Thyroid gland (tissue), 4 donors: ENCODE measurements around the gene TOMM40. TPM values are rescaled to one million over a fixed set of nuclear protein-coding genes. Genes with fewer than 3 reads are reported as not detected.
A peak's percentile ranks its signal among the peaks of the same experiment; 100 is the strongest.
"Not testable (repeated sequence)": the region's sequence is repeated elsewhere in the genome, so short reads cannot be mapped to it uniquely, and the experiment has no call there.

Source experiments
- DNase-seq, 2 donors: peaks; one replicate each; pipeline ENCODE4 v3.0.0-alpha.2; 2019
- H3K27ac ChIP-seq, 3 donors: fragments of 200-600 bp; sonication (generic); 1 replicate in 2 of 3; 2 replicates in 1 of 3; pipeline ENCODE4 v1.5.1; 2016 to 2019; ENCODE audit warnings: mild to moderate bottlenecking in 1 of 3, moderate library complexity in 1 of 3
- H3K27me3 ChIP-seq: fragments of 200-600 bp; sonication (generic); one replicate; pipeline ENCODE4 v1.5.1; 2019
- H3K36me3 ChIP-seq, 2 donors: fragments of 200-600 bp; sonication (generic); one replicate each; pipeline ENCODE4 v1.5.1; 2016 to 2019
- H3K4me1 ChIP-seq, 2 donors: fragments of 200-600 bp; sonication (generic); one replicate each; pipeline ENCODE4 v1.5.1; 2017 to 2019
- H3K4me3 ChIP-seq, 3 donors: fragments of 200-600 bp; sonication (generic); replicated peaks in 1 of 3; 1 replicate in 2 of 3; 2 replicates in 1 of 3; pipeline ENCODE4 v1.5.1; 2016; ENCODE audit warnings: mild to moderate bottlenecking in 1 of 3
- H3K9me3 ChIP-seq: fragments of 200-600 bp; sonication (generic); one replicate; pipeline ENCODE4 v1.5.1; 2017
- CTCF ChIP-seq, 6 experiments: fragments of 200-600 bp in 3 of 6; fragments of 450-650 bp in 3 of 6; sonication (generic) in 3 of 6; IDR thresholded peaks; one replicate each; pipeline ENCODE4 v1.5.1; 2016 to 2019; ENCODE audit warnings: antibody characterized with exemption in 6 of 6, mild to moderate bottlenecking in 2 of 6, inconsistent platforms in 1 of 6, moderate library complexity in 1 of 6
- POLR2A ChIP-seq, 2 donors: fragments of 450-650 bp; IDR thresholded peaks; one replicate each; pipeline ENCODE4 v1.6.1; 2017; ENCODE audit warnings: antibody characterized with exemption in 2 of 2, mild to moderate bottlenecking in 2 of 2, moderate library complexity in 1 of 2
- WGBS, 2 donors: methylation state at CpG; one replicate each; pipeline ENCODE4 v1.1.5; 2017; 5-methylcytosine and 5-hydroxymethylcytosine counted together
- intact Hi-C: fragments of 100-400 bp; cut with DNase I; formaldehyde crosslinking; loops from one replicate; pipeline ENCODE4 v1.15.1; 2023
- total RNA-seq, 4 donors: library from RNA; depleted of rRNA; stranded (reverse); fragments of >200 nt; gene quantifications; one replicate each; pipeline ENCODE4 v1.2.3, GENCODE V29; 2016

Gene TOMM40
- total RNA-seq, 4 donors from 2014 or later: 40.2 to 82.8 (median 58.3) TPM

DNA sequence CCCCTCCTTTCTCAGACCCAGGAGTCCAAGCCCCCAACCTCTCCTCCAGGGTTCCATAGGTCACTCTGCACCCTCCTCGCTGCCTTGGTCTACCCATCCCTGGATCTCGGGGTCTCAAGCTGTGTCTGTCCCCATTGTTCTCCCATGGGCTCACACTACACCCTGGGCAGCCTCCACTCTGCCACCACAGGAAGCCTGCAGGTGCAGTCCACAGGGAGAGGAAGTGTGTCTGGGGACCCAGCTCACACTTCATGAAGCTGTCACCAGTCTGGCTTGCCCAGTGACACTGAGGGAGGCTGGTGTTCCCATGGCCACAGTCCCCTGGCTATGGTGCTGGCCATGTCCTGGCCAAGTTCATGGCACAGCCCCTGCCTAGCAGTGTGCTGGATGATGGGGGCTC lies 39.6 kb upstream of the TOMM40 start:
- Histone ChIP-seq H3K27ac (no peak overlapping the region), H3K9me3 (no peaks in the 10 kb centered on the region), H3K4me3 (no peak overlapping the region), H3K4me1 (peaks cover 29 to 32% of the 10 kb centered on the region in 2 donors), H3K27me3 (no peaks in the 10 kb centered on the region), H3K36me3 (no peaks in the 10 kb centered on the region)
- intact Hi-C loops: no loop called here
- TF ChIP-seq CTCF (IDR thresholded peaks at IDR 0.05) (no peak), POLR2A (IDR thresholded peaks at IDR 0.05) (no peak)
- 56 to 81% methylated on average over 2 of the region's 2 CpGs for whole genome bisulfite sequencing, 2 donors
- peak in 1 of 2 donors; percentile 6 for DNase-seq

DNA sequence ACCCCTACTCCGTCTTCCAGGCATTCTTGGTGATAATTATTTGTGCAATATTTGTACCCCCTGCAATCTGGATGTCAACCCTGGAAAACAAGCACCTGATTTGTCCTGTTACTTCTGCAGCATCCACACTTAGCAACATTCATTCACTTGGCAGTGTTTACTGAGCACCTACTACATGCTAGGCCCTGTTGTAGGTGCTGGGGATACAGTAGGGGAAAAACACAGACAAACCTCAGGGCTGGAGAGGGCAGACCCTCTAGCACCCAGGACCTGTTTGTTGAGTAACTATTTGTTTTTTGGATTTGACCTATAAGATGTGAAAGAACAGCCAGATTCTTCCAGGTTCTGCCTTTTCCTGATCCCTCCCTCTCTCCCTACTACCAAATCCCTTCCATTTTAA lies 35.4 kb upstream of the TOMM40 start:
- intact Hi-C loops: no loop called here
- no peaks in the 10 kb centered on the region for H3K27me3 ChIP-seq

DNA sequence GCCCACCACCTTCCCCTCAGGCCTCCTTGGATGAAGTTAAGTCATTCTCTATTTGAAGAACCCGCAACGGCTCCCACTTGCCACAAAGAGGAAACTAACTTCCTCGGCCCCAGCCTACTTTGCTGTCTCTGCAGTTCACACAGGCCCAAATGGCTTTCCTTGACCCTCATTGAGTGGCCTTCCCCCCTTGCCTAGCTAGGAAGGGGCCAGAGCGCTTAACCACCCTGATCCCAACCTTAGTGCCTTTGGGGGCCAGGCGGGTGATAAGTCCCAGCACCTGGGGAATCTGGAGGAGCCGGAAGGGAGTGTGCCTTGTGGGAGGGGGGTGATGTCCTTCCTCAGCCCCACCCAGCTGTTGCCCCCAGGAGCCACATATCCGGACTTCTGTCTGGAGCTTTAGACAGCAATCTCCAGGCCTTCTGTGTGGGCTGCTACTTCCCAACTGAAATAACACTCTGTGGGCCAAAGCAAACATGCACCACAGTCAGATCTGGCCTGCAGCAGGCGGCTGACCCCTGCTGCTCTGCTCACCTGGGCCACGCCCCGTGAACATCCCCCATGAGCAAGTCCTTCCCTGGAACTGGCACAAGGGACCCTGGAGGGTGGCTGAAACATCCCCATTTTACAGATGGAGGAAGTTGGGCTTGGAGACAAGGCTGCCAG lies 34.5 kb upstream of the TOMM40 start:
- peak; percentile 55 to 56 for DNase-seq

More for the DNA sequence above, 35.4 kb upstream of the TOMM40 start:
- no peak for TF ChIP-seq POLR2A (IDR thresholded peaks at IDR 0.05)
- no peak for TF ChIP-seq CTCF (IDR thresholded peaks at IDR 0.05)
- H3K36me3 ChIP-seq: no peaks in the 10 kb centered on the region
- H3K4me3 ChIP-seq: no peak overlapping the region
- 95 to 96% methylated on average over 1 of the region's 1 CpG for WGBS, 2 donors
- DNase-seq: no peak
- peaks cover 12 to 16% of the 10 kb centered on the region in 2 donors for H3K4me1 ChIP-seq
- H3K9me3 ChIP-seq: no peaks in the 10 kb centered on the region
- peak overlapping the region in 1 of 3 donors; percentile 63 for H3K27ac ChIP-seq

GRCh38 chr19:44857837-44858236 lies 33.2 kb upstream of the TOMM40 start:
- no peaks in the 10 kb centered on the region for H3K36me3 ChIP-seq
- intact Hi-C loops: no loop called here

More for the DNA sequence above, 34.5 kb upstream of the TOMM40 start:
- no peak for TF ChIP-seq CTCF (IDR thresholded peaks at IDR 0.05)
- TF ChIP-seq POLR2A (IDR thresholded peaks at IDR 0.05): no peak
- Histone ChIP-seq H3K36me3 (no peaks in the 10 kb centered on the region), H3K27me3 (no peaks in the 10 kb centered on the region), H3K9me3 (no peaks in the 10 kb centered on the region), H3K4me1 (peaks cover 12 to 16% of the 10 kb centered on the region in 2 donors), H3K4me3 (no peak overlapping the region), H3K27ac (peak overlapping the region; percentile 36 to 63 (median 41))
- intact Hi-C loops: no loop called here
- 54 to 56% methylated on average over 9 to 10 of the region's 10 CpGs for WGBS, 2 donors

DNA sequence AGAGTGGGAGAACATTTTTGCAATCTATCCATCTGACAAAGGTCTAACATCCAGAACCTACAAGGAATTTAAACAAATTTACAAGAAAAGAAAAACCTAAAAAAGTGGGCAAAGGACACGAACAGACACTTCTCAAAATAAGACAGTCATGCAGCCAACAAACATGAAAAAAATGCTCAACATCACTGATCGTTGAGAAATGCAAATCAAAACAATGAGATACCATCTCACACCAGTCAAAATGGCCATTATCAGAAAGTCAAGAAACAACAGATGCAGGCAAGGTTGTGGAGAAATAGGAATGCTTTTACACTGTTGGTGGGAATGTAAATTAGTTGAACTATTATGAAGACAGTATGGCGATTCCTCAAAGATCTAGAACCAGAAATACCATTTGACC lies 29.5 kb upstream of the TOMM40 start:
- H3K4me3 ChIP-seq, H3K27ac ChIP-seq, H3K4me1 ChIP-seq, intact Hi-C loops, H3K27me3 ChIP-seq, H3K36me3 ChIP-seq, DNase-seq, H3K9me3 ChIP-seq: not testable (repeated sequence)
- 85 to 86% methylated on average over 3 of the region's 3 CpGs for WGBS, 2 donors

More at GRCh38 chr19:44857837-44858236, 33.2 kb upstream of the TOMM40 start:
- no peaks in the 10 kb centered on the region for H3K27me3 ChIP-seq
- 88 to 90% methylated on average over 4 of the region's 4 CpGs for WGBS, 2 donors
- no peak overlapping the region for H3K4me3 ChIP-seq
- DNase-seq: no peak
- no peaks in the 10 kb centered on the region for H3K9me3 ChIP-seq
- H3K27ac ChIP-seq: no peak overlapping the region
- TF ChIP-seq CTCF (IDR thresholded peaks at IDR 0.05) (no peak), POLR2A (IDR thresholded peaks at IDR 0.05) (no peak)
- peaks cover 12 to 16% of the 10 kb centered on the region in 2 donors for H3K4me1 ChIP-seq
